Duodenal mucosa (tissue), 2 donors: ENCODE results near the gene GTSF1L.

ENCODE experiments used
- H3K27ac ChIP-seq: one replicate; pipeline ENCODE4 v1.7.0; 2013; ENCODE audit warnings: low read depth, low read length
- H3K27me3 ChIP-seq, 2 donors: one replicate each; pipeline ENCODE4 v1.7.0; 2013; ENCODE audit warnings: low read length in 2 of 2, control low read depth in 1 of 2; ENCODE audit not compliant: insufficient read depth in 2 of 2, control insufficient read depth in 1 of 2
- H3K36me3 ChIP-seq, 2 donors: one replicate each; pipeline ENCODE4 v1.7.0; 2013; ENCODE audit warnings: low read length in 2 of 2, control low read depth in 1 of 2; ENCODE audit not compliant: insufficient read depth in 2 of 2, control insufficient read depth in 1 of 2
- H3K4me1 ChIP-seq, 2 donors: one replicate each; pipeline ENCODE4 v1.7.0; 2013; ENCODE audit warnings: low read length in 2 of 2, control low read depth in 1 of 2; ENCODE audit not compliant: insufficient read depth in 2 of 2, control insufficient read depth in 1 of 2
- H3K4me3 ChIP-seq, 2 donors: one replicate each; pipeline ENCODE4 v1.7.0; 2013; ENCODE audit warnings: low read length in 2 of 2, low read depth in 1 of 2
- H3K9ac ChIP-seq, 2 donors: one replicate each; pipeline ENCODE4 v1.7.0; 2013; ENCODE audit warnings: low read length in 2 of 2, low read depth in 1 of 2
- H3K9me3 ChIP-seq, 2 donors: one replicate each; pipeline ENCODE4 v1.7.0; 2013; ENCODE audit warnings: low read length in 2 of 2, control low read depth in 1 of 2; ENCODE audit not compliant: control insufficient read depth in 1 of 2

The GTSF1L gene

DNA sequence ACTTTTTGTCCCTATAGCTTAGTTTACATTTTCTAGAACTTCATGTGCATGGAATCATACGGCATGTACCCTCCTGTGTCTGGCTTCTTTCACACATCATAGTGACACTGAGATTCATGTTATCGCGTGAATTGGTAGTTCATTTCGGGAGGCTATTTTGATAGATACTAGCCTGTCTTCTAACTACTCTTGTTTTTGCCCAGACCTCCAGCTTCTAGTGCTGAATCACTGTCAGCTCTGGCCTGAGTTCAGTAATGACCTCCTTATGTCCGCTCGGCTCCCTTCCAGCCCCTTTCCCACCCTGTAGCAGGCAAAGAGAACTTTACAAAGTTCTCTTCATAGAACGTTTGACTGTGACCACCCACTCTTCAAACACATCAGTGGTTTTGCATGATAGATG lies 45.8 kb downstream of the GTSF1L start:
- H3K27me3 ChIP-seq, result no peaks in the 10 kb centered on the region
- H3K4me1 ChIP-seq, result no peaks in the 10 kb centered on the region
- H3K9me3 ChIP-seq, result no peaks in the 10 kb centered on the region
- no peak overlapping the region for H3K4me3 ChIP-seq
- no peak overlapping the region for H3K9ac ChIP-seq
- H3K36me3 ChIP-seq, result no peaks in the 10 kb centered on the region
- no peak overlapping the region for H3K27ac ChIP-seq

GRCh38 chr20:43676368-43676767 lies 50.4 kb downstream of the GTSF1L start:
- Histone ChIP-seq H3K4me3 (no peak overlapping the region), H3K4me1 (no peaks in the 10 kb centered on the region), H3K9me3 (no peaks in the 10 kb centered on the region), H3K27ac (no peak overlapping the region), H3K27me3 (no peaks in the 10 kb centered on the region), H3K9ac (no peak overlapping the region), H3K36me3 (no peaks in the 10 kb centered on the region)
